Measurements from ENCODE around the gene VPS13D.
"Not testable (repeated sequence)": the region's sequence is repeated elsewhere in the genome, so short reads cannot be mapped to it uniquely, and the experiment has no call there.

The VPS13D gene

GRCh38 chr1:12441414-12442105 is 211.7 kb downstream of the VPS13D start:
- DNase-seq (ENCODE audit: insufficient read length, low spot score), result no peak
- FAIRE-seq, result no peak

- DNase-seq (ENCODE audit: insufficient read length, low spot score) (no peak), FAIRE-seq (no peak)
Observed at GRCh38 chr1:12442217-12442616, 212.4 kb downstream of the VPS13D start.

- no peak for DNase-seq (ENCODE audit: insufficient read length, low spot score)
- FAIRE-seq, result no peak
Observed at GRCh38 chr1:12443151-12443550, 213.3 kb downstream of the VPS13D start.

GRCh38 chr1:12444329-12444841 is 214.6 kb downstream of the VPS13D start:
- DNase-seq (ENCODE audit: insufficient read length, low spot score) (no peak), FAIRE-seq (no peak)

GRCh38 chr1:12445257-12445656 is 215.4 kb downstream of the VPS13D start:
- FAIRE-seq, result no peak

GRCh38 chr1:12446593-12446992 is 216.8 kb downstream of the VPS13D start:
- FAIRE-seq (no peak), DNase-seq (ENCODE audit: insufficient read length, low spot score) (no peak)

More at GRCh38 chr1:12445257-12445656, 215.4 kb downstream of the VPS13D start:
- no peak for DNase-seq (ENCODE audit: insufficient read length, low spot score)

- no peak for FAIRE-seq
- DNase-seq (ENCODE audit: insufficient read length, low spot score), result no peak
Observed at GRCh38 chr1:12447307-12447706, 217.5 kb downstream of the VPS13D start.

- DNase-seq (ENCODE audit: insufficient read length, low spot score) (no peak), FAIRE-seq (no peak)
Observed at GRCh38 chr1:12447849-12448312, 218.1 kb downstream of the VPS13D start.

- FAIRE-seq (no peak), DNase-seq (ENCODE audit: insufficient read length, low spot score) (no peak)
Observed at GRCh38 chr1:12448746-12449177, 218.9 kb downstream of the VPS13D start.

GRCh38 chr1:12450090-12450755 is 220.4 kb downstream of the VPS13D start:
- no peak for FAIRE-seq

GRCh38 chr1:12450756-12451559 is 221.1 kb downstream of the VPS13D start:
- FAIRE-seq (no peak), DNase-seq (ENCODE audit: insufficient read length, low spot score) (no peak)

More at GRCh38 chr1:12450090-12450755, 220.4 kb downstream of the VPS13D start:
- no peak for DNase-seq (ENCODE audit: insufficient read length, low spot score)

GRCh38 chr1:12451560-12451900 is 221.7 kb downstream of the VPS13D start:
- FAIRE-seq, result no peak

GRCh38 chr1:12452262-12452661 is 222.4 kb downstream of the VPS13D start:
- FAIRE-seq (no peak), DNase-seq (ENCODE audit: insufficient read length, low spot score) (no peak)

More at GRCh38 chr1:12451560-12451900, 221.7 kb downstream of the VPS13D start:
- no peak for DNase-seq (ENCODE audit: insufficient read length, low spot score)

GRCh38 chr1:12453400-12454343 is 223.8 kb downstream of the VPS13D start:
- no peak for DNase-seq (ENCODE audit: insufficient read length, low spot score)
- no peak for FAIRE-seq

GRCh38 chr1:12454406-12455391 is 224.9 kb downstream of the VPS13D start:
- FAIRE-seq (no peak), DNase-seq (ENCODE audit: insufficient read length, low spot score) (no peak)

- not testable (repeated sequence) for FAIRE-seq; DNase-seq (ENCODE audit: insufficient read length, low spot score)
Observed at GRCh38 chr1:12456081-12456480, 226.3 kb downstream of the VPS13D start.

- no peak for FAIRE-seq
- DNase-seq (ENCODE audit: insufficient read length, low spot score), result no peak
Observed at GRCh38 chr1:12456979-12457378, 227.1 kb downstream of the VPS13D start.

GRCh38 chr1:12457771-12458170 is 227.9 kb downstream of the VPS13D start:
- DNase-seq (ENCODE audit: insufficient read length, low spot score) (no peak), FAIRE-seq (no peak)

GRCh38 chr1:12458571-12458970 is 228.7 kb downstream of the VPS13D start:
- DNase-seq (ENCODE audit: insufficient read length, low spot score), result no peak
- no peak for FAIRE-seq

Data from HTR-8/SVneo (cell line).